Measurements from ENCODE around the gene PRKAR1B.

PRKAR1B gene

GRCh38 chr7:595621-596010 lies 131.5 kb downstream of the PRKAR1B start:
- TF ChIP-seq TAF1 (IDR thresholded peaks at IDR 0.05; ENCODE audit: low read depth) (no peak), EGR1 (IDR thresholded peaks at IDR 0.05) (no peak), USF1 (IDR thresholded peaks at IDR 0.05) (no peak), NFIC (IDR thresholded peaks at IDR 0.05) (no peak), CREB1 (IDR thresholded peaks at IDR 0.05; ENCODE audit: low read depth) (no peak), MAX (IDR thresholded peaks at IDR 0.05) (no peak), CEBPB (IDR thresholded peaks at IDR 0.05) (no peak), TEAD4 (IDR thresholded peaks at IDR 0.05) (no peak), RAD21 (IDR thresholded peaks at IDR 0.05; ENCODE audit: low read depth) (no peak), TCF12 (IDR thresholded peaks at IDR 0.05; ENCODE audit: low read depth) (no peak), YY1 (IDR thresholded peaks at IDR 0.05; ENCODE audit: low read depth) (no peak), FOXM1 (IDR thresholded peaks at IDR 0.05; ENCODE audit: borderline replicate concordance, low read depth) (no peak), REST (IDR thresholded peaks at IDR 0.05; ENCODE audit: low read depth) (no peak), ZBTB7A (IDR thresholded peaks at IDR 0.05; ENCODE audit: low read depth) (no peak), EP300 (IDR thresholded peaks at IDR 0.05; ENCODE audit: borderline replicate concordance) (no peak)

- no peak for TF ChIP-seq MAX (IDR thresholded peaks at IDR 0.05)
Measured at GRCh38 chr7:594920-595620, 132.0 kb downstream of the PRKAR1B start.

GRCh38 chr7:594212-594913 lies 132.7 kb downstream of the PRKAR1B start:
- TF ChIP-seq CEBPB (IDR thresholded peaks at IDR 0.05) (no peak), TCF12 (IDR thresholded peaks at IDR 0.05; ENCODE audit: low read depth) (no peak), TAF1 (IDR thresholded peaks at IDR 0.05; ENCODE audit: low read depth) (no peak), EGR1 (IDR thresholded peaks at IDR 0.05) (no peak), REST (IDR thresholded peaks at IDR 0.05; ENCODE audit: low read depth) (no peak), NFIC (IDR thresholded peaks at IDR 0.05) (no peak), USF1 (IDR thresholded peaks at IDR 0.05) (no peak)

- TF ChIP-seq TEAD4 (IDR thresholded peaks at IDR 0.05) (no peak), TAF1 (IDR thresholded peaks at IDR 0.05; ENCODE audit: low read depth) (no peak), YY1 (IDR thresholded peaks at IDR 0.05; ENCODE audit: low read depth) (no peak)
Measured at GRCh38 chr7:593324-594115, 133.6 kb downstream of the PRKAR1B start.

GRCh38 chr7:591856-592628 lies 135.0 kb downstream of the PRKAR1B start:
- TF ChIP-seq REST (IDR thresholded peaks at IDR 0.05; ENCODE audit: low read depth) (no peak), CREB1 (IDR thresholded peaks at IDR 0.05; ENCODE audit: low read depth) (no peak), RAD21 (IDR thresholded peaks at IDR 0.05; ENCODE audit: low read depth) (no peak), MAX (IDR thresholded peaks at IDR 0.05) (no peak), EGR1 (IDR thresholded peaks at IDR 0.05) (no peak), TAF1 (IDR thresholded peaks at IDR 0.05; ENCODE audit: low read depth) (no peak), TCF12 (IDR thresholded peaks at IDR 0.05; ENCODE audit: low read depth) (no peak), ZBTB7A (IDR thresholded peaks at IDR 0.05; ENCODE audit: low read depth) (no peak)
